ENCODE measurements around the gene USP49.
A peak's percentile ranks its signal among the peaks of the same experiment; 100 is the strongest.
"Not testable (repeated sequence)": the region's sequence is repeated elsewhere in the genome, so short reads cannot be mapped to it uniquely, and the experiment has no call there.

The USP49 gene

GRCh38 chr6:41811946-41812345 is 83.2 kb downstream of the USP49 start:
- DNase-seq (ENCODE audit: low read depth), result not testable (repeated sequence)

GRCh38 chr6:41811095-41811494 is 84.1 kb downstream of the USP49 start:
- DNase-seq (ENCODE audit: low read depth), result no peak

GRCh38 chr6:41805830-41806774 is 89.1 kb downstream of the USP49 start:
- DNase-seq (ENCODE audit: low read depth), result no peak

- no peak for DNase-seq (ENCODE audit: low read depth)
Observed at GRCh38 chr6:41801380-41801779, 93.8 kb downstream of the USP49 start.

- no peak for DNase-seq (ENCODE audit: low read depth)
Observed at GRCh38 chr6:41799559-41799911, 95.6 kb downstream of the USP49 start.

- no peak for DNase-seq (ENCODE audit: low read depth)
Observed at GRCh38 chr6:41798901-41799558, 96.1 kb downstream of the USP49 start.

- no peak for DNase-seq (ENCODE audit: low read depth)
Observed at GRCh38 chr6:41796474-41796873, 98.7 kb downstream of the USP49 start.

GRCh38 chr6:41791984-41792383 is 103.2 kb downstream of the USP49 start:
- no peak for DNase-seq (ENCODE audit: low read depth)

- DNase-seq (ENCODE audit: low read depth), result no peak
Observed at GRCh38 chr6:41791305-41791704, 103.9 kb downstream of the USP49 start.

GRCh38 chr6:41790045-41790444 is 105.1 kb downstream of the USP49 start:
- no peak for DNase-seq (ENCODE audit: low read depth)

- no peak for DNase-seq (ENCODE audit: low read depth)
Observed at GRCh38 chr6:41789390-41789724, 105.8 kb downstream of the USP49 start.

GRCh38 chr6:41787219-41787917 is 107.8 kb downstream of the USP49 start, which contains the start of gene TOMM6:
TOMM6 (plus strand) TSS chr6:41787694; CDS start chr6:41787698, 4 bp downstream.
- DNase-seq (ENCODE audit: low read depth), result peak; percentile 89

GRCh38 chr6:41786451-41787218 is 108.5 kb downstream of the USP49 start:
- peak; percentile 80 for DNase-seq (ENCODE audit: low read depth)

GRCh38 chr6:41785689-41786450 is 109.3 kb downstream of the USP49 start:
- no peak for DNase-seq (ENCODE audit: low read depth)

GRCh38 chr6:41785254-41785653 is 109.9 kb downstream of the USP49 start:
- DNase-seq (ENCODE audit: low read depth), result no peak

- no peak for DNase-seq (ENCODE audit: low read depth)
Observed at GRCh38 chr6:41784581-41785171, 110.5 kb downstream of the USP49 start.

- no peak for DNase-seq (ENCODE audit: low read depth)
Observed at GRCh38 chr6:41783106-41783780, 111.9 kb downstream of the USP49 start.

- no peak for DNase-seq (ENCODE audit: low read depth)
Observed at GRCh38 chr6:41781366-41781730, 113.8 kb downstream of the USP49 start.

- no peak for DNase-seq (ENCODE audit: low read depth)
Observed at GRCh38 chr6:41780551-41781365, 114.4 kb downstream of the USP49 start, which contains the start of gene PRICKLE4. PRICKLE4 (plus strand) TSS chr6:41780782; CDS start chr6:41783474, 2,692 bp downstream.

Data from stimulated activated CD8-positive, alpha-beta memory T cell treated with anti-CD3 and anti-CD28 coated beads, Interleukin-12 subunit alpha, Interleukin-12 subunit beta, amount 100 ng/mL, for 4 hours (primary cell).